Loucy (cell line): ENCODE results near the gene PDRG1.
"Not testable (repeated sequence)": the region's sequence is repeated elsewhere in the genome, so short reads cannot be mapped to it uniquely, and the experiment has no call there.

Source experiments
- H2AFZ ChIP-seq: fragments of 200-600 bp; sonication (generic); 2 replicates; pipeline ENCODE4 v1.6.0; 2016; ENCODE audit warnings: antibody characterized with exemption, mild to moderate bottlenecking, low read length, moderate library complexity
- H3F3A ChIP-seq: fragments of 200-600 bp; 2 replicates; pipeline ENCODE4 v1.6.0; 2016; ENCODE audit warnings: antibody characterized with exemption, low read depth, mild to moderate bottlenecking
- H3K27me3 ChIP-seq: fragments of 200-600 bp; sonication (generic); 2 replicates; pipeline ENCODE4 v1.6.1; 2014; ENCODE audit warnings: low read length, mild to moderate bottlenecking; ENCODE audit not compliant: insufficient read depth, poor library complexity, severe bottlenecking
- H3K36me3 ChIP-seq: fragments of 200-600 bp; sonication (generic); 2 replicates; pipeline ENCODE4 v1.6.1; 2016; ENCODE audit warnings: low read length; ENCODE audit not compliant: insufficient read depth
- H3K4me1 ChIP-seq: fragments of 200-600 bp; sonication (generic); 2 replicates; pipeline ENCODE4 v1.5.1; 2014; ENCODE audit warnings: low read length, mild to moderate bottlenecking; ENCODE audit not compliant: insufficient read depth, poor library complexity, severe bottlenecking
- H3K4me2 ChIP-seq: fragments of 200-600 bp; sonication (generic); 2 replicates; pipeline ENCODE4 v1.6.0; 2014; ENCODE audit warnings: antibody characterized with exemption, low read length, low read depth, mild to moderate bottlenecking; ENCODE audit not compliant: poor library complexity, severe bottlenecking
- H3K4me3 ChIP-seq: fragments of 200-600 bp; sonication (generic); 2 replicates; pipeline ENCODE4 v1.5.1; 2014; ENCODE audit warnings: low read length, mild to moderate bottlenecking, mixed read lengths; ENCODE audit not compliant: poor library complexity, severe bottlenecking
- H3K79me2 ChIP-seq: fragments of 200-600 bp; sonication (generic); 2 replicates; pipeline ENCODE4 v1.6.1; 2014; ENCODE audit warnings: low read length; ENCODE audit not compliant: insufficient read depth
- H3K9ac ChIP-seq: fragments of 200-600 bp; sonication (generic); 2 replicates; pipeline ENCODE4 v1.6.0; 2014; ENCODE audit warnings: mild to moderate bottlenecking, low read depth, low read length, moderate library complexity; ENCODE audit not compliant: poor library complexity, severe bottlenecking
- H3K9me2 ChIP-seq: fragments of 200-600 bp; sonication (generic); replicated peaks from 2 replicates; pipeline ENCODE4 v1.6.1; 2016; ENCODE audit warnings: low read depth, low read length, mixed read lengths
- H3K9me3 ChIP-seq: fragments of 200-600 bp; sonication (generic); 2 replicates; pipeline ENCODE4 v1.6.1; 2014; ENCODE audit warnings: mild to moderate bottlenecking, antibody characterized with exemption, low read length, low read depth; ENCODE audit not compliant: insufficient read depth
- H4K20me1 ChIP-seq: fragments of 200-600 bp; sonication (generic); 2 replicates; pipeline ENCODE4 v1.6.0; 2014; ENCODE audit warnings: antibody characterized with exemption, low read length, mild to moderate bottlenecking; ENCODE audit not compliant: insufficient read depth, poor library complexity, severe bottlenecking
- CTCF ChIP-seq: fragments of 200-600 bp; sonication (generic); conservative IDR thresholded peaks from 2 replicates; pipeline ENCODE4 v1.5.1; 2014; ENCODE audit warnings: mild to moderate bottlenecking, antibody characterized with exemption, low read length
- EZH2phosphoT487 ChIP-seq: fragments of 200-600 bp; IDR thresholded peaks from 2 replicates; pipeline ENCODE4 v1.6.1; 2018; ENCODE audit warnings: antibody characterized with exemption, mild to moderate bottlenecking, moderate library complexity, borderline replicate concordance

Gene PDRG1

DNA sequence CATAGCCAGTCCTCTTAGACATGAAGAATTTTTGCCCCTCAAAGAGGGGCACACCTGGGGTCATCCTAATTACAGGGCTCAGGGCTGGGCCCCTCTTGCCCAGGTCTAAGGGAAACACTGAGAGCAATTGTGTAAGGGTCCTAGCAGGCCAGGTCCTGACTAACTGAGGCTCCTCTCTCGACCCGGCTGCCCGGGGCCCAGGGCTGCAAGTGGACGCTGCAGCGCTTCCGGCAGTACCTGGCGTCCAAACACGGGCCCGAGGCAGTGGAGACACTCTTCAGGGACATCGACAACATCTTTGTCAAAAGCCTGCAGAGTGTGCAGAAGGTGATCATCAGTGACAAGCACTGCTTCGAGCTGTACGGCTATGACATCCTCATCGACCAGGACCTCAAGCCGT, 17.4 kb downstream of the PDRG1 start:
- no peaks in the 10 kb centered on the region for H3K27me3 ChIP-seq
- no peak overlapping the region for H3K4me2 ChIP-seq
- no peak overlapping the region for H3K9ac ChIP-seq
- H3K9me2 ChIP-seq, result no peaks in the 10 kb centered on the region
- no peak for TF ChIP-seq EZH2phosphoT487
- TF ChIP-seq CTCF, result no peak
- no peaks in the 10 kb centered on the region for H4K20me1 ChIP-seq
- H3K4me1 ChIP-seq, result no peaks in the 10 kb centered on the region
- H3F3A ChIP-seq, result no peaks in the 10 kb centered on the region
- H3K36me3 ChIP-seq, result no peaks in the 10 kb centered on the region
- H2AFZ ChIP-seq, result no peak overlapping the region
- no peaks in the 10 kb centered on the region for H3K9me3 ChIP-seq
- no peak overlapping the region for H3K4me3 ChIP-seq
- no peaks in the 10 kb centered on the region for H3K79me2 ChIP-seq

DNA sequence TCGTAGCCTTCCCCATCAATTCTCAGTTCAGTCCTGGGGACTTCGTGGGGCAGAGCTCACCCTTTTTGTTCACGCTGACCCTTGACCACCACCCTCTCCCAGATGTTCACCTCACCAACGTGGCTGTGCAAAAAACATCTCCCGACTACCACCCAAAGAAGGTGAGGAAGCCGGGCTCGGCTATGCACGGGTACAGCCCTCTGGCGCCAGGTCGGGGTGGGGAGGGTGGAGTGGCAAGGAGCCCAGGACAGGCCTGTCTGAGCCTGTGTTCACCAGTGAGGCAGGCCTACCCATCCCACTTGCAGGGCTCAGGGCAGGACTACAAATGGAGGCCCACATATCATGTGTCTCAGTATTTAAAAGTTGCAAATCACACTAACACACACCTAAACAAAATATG, 18.1 kb downstream of the PDRG1 start:
- Histone ChIP-seq H3K79me2 (no peaks in the 10 kb centered on the region), H3F3A (no peaks in the 10 kb centered on the region), H3K9me3 (no peaks in the 10 kb centered on the region), H3K4me1 (no peaks in the 10 kb centered on the region), H4K20me1 (no peaks in the 10 kb centered on the region), H3K27me3 (no peaks in the 10 kb centered on the region), H3K36me3 (no peaks in the 10 kb centered on the region), H3K9ac (no peak overlapping the region), H3K4me2 (no peak overlapping the region), H3K9me2 (no peaks in the 10 kb centered on the region), H3K4me3 (no peak overlapping the region), H2AFZ (no peak overlapping the region)
- no peak for TF ChIP-seq EZH2phosphoT487
- no peak for TF ChIP-seq CTCF

GRCh38 chr20:31930779-31931178, 21.1 kb downstream of the PDRG1 start:
- no peak overlapping the region for H2AFZ ChIP-seq
- H3K36me3 ChIP-seq, result no peaks in the 10 kb centered on the region
- H3K9me3 ChIP-seq, result no peaks in the 10 kb centered on the region
- H3K27me3 ChIP-seq, result no peaks in the 10 kb centered on the region
- H3K9me2 ChIP-seq, result no peaks in the 10 kb centered on the region
- H3K4me2 ChIP-seq, result no peak overlapping the region
- no peak overlapping the region for H3K4me3 ChIP-seq
- no peaks in the 10 kb centered on the region for H4K20me1 ChIP-seq
- no peaks in the 10 kb centered on the region for H3F3A ChIP-seq
- H3K79me2 ChIP-seq, result no peaks in the 10 kb centered on the region
- no peaks in the 10 kb centered on the region for H3K4me1 ChIP-seq
- TF ChIP-seq EZH2phosphoT487 (no peak), CTCF (no peak)
- H3K9ac ChIP-seq, result no peak overlapping the region

DNA sequence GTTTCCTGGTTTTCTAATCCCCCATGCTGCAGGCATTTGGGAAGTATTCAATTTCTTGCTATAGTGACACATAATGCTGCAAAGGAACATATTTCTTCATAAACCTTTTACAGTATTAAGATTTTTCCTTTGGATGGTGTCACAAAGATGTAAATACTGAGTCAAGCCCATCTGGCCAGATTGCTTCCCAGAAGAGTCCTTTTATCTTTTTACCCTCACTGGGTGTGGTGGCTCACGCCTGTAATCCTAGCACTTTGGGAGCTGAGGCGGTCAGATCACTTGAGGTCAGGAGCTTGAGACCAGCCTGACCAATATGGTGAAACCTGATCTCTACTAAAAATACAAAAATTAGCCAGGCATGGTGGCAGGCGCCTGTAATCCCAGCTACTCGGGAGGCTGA, 22.2 kb downstream of the PDRG1 start:
- not testable (repeated sequence) for H3F3A ChIP-seq, H3K9ac ChIP-seq, H4K20me1 ChIP-seq, H3K36me3 ChIP-seq, H2AFZ ChIP-seq, H3K4me1 ChIP-seq, H3K4me3 ChIP-seq, H3K9me2 ChIP-seq, H3K4me2 ChIP-seq, H3K79me2 ChIP-seq, H3K9me3 ChIP-seq, H3K27me3 ChIP-seq
